ENCODE measurements around the gene SERINC4.
"Not testable (repeated sequence)": the region's sequence is repeated elsewhere in the genome, so short reads cannot be mapped to it uniquely, and the experiment has no call there.

The SERINC4 gene

DNA sequence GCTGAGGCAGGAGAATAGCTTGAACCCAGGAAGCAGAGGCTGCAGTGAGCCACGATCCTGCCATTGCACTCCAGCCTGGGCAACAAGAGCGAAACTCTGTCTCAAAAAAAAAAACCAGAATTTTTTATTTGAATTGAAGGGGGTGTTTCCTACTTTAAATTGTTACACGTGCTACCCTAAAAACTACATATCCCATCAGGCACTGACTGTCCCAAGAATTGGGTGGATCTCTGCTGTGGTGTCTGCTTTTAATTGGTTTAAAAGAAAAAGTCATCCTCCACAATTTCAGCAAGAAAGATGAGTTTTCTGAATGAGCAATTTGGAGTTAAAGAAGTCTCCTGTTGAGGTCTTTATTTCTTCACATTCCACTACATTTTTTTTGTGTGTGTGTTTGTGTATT is 51.6 kb downstream of the SERINC4 start:
- no peak for DNase-seq

DNA sequence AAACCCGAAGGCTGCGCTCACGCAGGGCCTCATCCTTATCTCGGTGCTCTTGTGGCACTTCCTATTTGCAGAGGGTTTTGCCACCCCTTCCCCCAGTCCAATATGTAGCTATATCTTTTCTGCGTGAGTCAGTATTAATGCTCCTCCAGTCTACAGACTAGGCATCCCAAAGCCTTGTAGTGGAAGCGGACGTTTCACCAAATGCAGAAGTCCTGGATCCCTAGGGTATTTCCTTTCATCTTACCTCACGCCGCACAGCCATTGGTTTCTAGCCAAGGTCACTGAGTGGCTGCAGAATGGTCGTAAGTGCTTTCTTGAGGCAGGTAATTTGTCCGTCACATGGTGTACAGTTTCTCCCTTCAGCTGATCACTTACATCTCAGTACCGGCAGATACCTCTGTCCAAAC is 53.1 kb downstream of the SERINC4 start:
- DNase-seq: not testable (repeated sequence)

DNA sequence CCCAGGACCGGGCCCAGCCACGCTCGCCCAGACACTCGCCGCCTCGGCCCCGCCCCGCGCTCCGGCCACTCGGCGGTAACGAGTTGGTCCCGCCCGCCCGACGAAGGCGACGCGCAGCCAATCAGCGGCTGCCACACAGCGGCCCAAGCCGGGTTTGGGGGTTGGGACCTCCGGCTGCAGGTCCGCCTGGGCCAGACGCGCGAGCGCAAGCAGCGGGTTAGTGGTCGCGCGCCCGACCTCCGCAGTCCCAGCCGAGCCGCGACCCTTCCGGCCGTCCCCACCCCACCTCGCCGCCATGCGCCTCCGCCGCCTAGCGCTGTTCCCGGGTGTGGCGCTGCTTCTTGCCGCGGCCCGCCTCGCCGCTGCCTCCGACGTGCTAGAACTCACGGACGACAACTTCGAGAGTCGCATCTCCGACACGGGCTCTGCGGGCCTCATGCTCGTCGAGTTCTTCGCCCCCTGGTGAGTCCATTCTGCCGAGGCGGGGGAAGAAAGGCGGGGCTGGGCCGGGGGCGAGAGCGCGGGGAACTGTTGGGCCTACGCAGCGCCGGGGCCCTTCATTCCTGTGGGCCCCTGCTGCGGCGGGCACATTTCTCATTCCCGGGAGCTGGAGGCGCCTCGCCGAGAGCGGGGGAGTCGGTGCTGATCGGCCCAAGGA is 53.6 kb downstream of the SERINC4 start, which contains the start of gene PDIA3:
PDIA3 (plus strand) TSS at position 194 of the 658 bp plus-strand sequence; CDS start at position 296, 102 bp downstream.
- peak; percentile 95 for DNase-seq
